ENCODE data around the gene POLE. TPM values are rescaled to one million over a fixed set of nuclear protein-coding genes. Genes with fewer than 3 reads are reported as not detected.

POLE gene
- total and polyA plus RNA-seq, 2 donors from 2014 or later = 5.3 to 23.0 TPM

DNA sequence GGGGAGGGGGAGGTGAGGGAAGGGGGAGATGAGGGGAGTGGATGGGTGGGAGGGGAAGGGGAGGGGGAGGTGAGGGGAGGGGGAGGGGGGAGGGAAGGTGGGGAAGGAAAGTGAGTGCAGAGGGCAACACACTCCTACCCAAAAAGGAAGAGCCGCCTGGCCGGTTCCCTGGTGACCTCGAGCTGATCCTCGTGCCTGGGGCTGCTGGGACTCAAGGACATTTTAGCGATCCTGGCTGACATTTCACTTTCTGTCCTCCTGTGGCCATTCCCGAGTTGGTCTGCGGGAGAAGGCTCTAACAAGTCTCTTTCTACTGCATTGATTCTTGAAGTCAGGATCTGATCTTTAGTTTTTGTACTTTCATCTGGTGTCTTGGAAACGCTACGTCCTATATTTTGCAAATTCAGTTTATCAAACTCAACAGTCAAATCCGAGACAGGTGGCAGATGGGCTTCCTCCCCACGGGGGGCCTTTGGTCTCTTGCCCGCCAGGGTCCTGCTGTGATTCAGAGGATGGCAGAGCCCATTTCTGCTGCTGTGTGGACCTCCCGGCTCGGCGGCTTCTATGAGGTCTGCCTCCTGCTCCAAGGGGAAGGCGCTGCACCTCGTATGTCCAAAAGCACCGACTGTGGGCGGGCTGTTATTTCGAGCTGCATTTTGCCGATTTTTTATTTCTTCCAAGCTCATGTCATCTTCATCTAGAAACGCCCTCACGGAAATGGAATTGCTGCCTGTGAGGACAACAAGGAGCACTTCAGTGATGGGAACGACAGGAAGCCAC, 42.6 kb upstream of the POLE start:
- intact Hi-C loops (cut with DNase I) = no loop called here
- FAIRE-seq (no peak), DNase-seq (peak in 1 of 5 donors; percentile 58)
- no peaks in the 10 kb centered on the region for H3K4me1 ChIP-seq (ENCODE audit: control insufficient read depth in 2 of 3, insufficient read depth in 2 of 3, low read depth in 1 of 3, low read length in 3 of 3)
- H3K4me3 ChIP-seq (ENCODE audit: low read length in 3 of 3) = no peak overlapping the region
- H3K9me3 ChIP-seq (ENCODE audit: control insufficient read depth in 2 of 3, insufficient read depth in 1 of 3, low read length in 3 of 3) = no peaks in the 10 kb centered on the region
- H3K36me3 ChIP-seq (ENCODE audit: control insufficient read depth in 2 of 3, insufficient read depth in 3 of 3, low read length in 3 of 3) = peaks cover 10 to 61% (median 43%) of the 10 kb centered on the region in 3 donors
- H3K27me3 ChIP-seq (ENCODE audit: control insufficient read depth, insufficient read depth, low read length) = no peaks in the 10 kb centered on the region
- H3K9ac ChIP-seq (ENCODE audit: low read length in 3 of 3) = no peak overlapping the region
- TF ChIP-seq, protein P1, sequence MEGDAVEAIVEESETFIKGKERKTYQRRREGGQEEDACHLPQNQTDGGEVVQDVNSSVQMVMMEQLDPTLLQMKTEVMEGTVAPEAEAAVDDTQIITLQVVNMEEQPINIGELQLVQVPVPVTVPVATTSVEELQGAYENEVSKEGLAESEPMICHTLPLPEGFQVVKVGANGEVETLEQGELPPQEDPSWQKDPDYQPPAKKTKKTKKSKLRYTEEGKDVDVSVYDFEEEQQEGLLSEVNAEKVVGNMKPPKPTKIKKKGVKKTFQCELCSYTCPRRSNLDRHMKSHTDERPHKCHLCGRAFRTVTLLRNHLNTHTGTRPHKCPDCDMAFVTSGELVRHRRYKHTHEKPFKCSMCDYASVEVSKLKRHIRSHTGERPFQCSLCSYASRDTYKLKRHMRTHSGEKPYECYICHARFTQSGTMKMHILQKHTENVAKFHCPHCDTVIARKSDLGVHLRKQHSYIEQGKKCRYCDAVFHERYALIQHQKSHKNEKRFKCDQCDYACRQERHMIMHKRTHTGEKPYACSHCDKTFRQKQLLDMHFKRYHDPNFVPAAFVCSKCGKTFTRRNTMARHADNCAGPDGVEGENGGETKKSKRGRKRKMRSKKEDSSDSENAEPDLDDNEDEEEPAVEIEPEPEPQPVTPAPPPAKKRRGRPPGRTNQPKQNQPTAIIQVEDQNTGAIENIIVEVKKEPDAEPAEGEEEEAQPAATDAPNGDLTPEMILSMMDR (IDR thresholded peaks at IDR 0.05; ENCODE audit: borderline replicate concordance, extremely low read depth, insufficient read depth) = no peak
- no peak overlapping the region for H3K27ac ChIP-seq (ENCODE audit: low read depth in 2 of 2, low read length in 2 of 2)

DNA sequence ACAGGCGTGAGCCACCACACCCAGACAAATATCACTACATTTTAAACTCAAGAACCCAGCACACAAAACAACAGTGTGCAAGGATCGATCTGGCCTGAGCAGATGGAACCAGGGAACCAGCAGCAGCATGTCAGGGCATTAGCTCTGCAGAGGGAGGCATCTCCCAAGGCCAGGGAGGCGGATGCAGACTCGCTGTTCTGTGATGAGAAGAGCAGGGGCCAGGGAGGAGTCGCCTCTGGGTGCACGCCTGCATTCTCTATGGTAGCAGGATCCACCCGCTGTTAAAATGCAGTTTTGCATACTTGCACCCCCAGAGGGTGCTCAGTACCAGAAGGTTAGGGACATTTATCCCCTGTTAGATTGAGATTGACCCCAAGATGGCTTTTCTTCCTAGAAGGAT, 41.4 kb upstream of the POLE start:
- intact Hi-C loops (cut with DNase I) = no loop called here
- peak in 1 of 5 donors; percentile 37 for DNase-seq
- no peaks in the 10 kb centered on the region for H3K27me3 ChIP-seq (ENCODE audit: control insufficient read depth, insufficient read depth, low read length)
- no peak overlapping the region for H3K9ac ChIP-seq (ENCODE audit: low read length in 3 of 3)
- no peak overlapping the region for H3K4me3 ChIP-seq (ENCODE audit: low read length in 3 of 3)
- no peak overlapping the region for H3K27ac ChIP-seq (ENCODE audit: low read depth in 2 of 2, low read length in 2 of 2)
- H3K9me3 ChIP-seq (ENCODE audit: control insufficient read depth in 2 of 3, insufficient read depth in 1 of 3, low read length in 3 of 3) = no peaks in the 10 kb centered on the region
- TF ChIP-seq, protein P1 (IDR thresholded peaks at IDR 0.05; ENCODE audit: borderline replicate concordance, extremely low read depth, insufficient read depth) = no peak
- no peaks in the 10 kb centered on the region for H3K4me1 ChIP-seq (ENCODE audit: control insufficient read depth in 2 of 3, insufficient read depth in 2 of 3, low read depth in 1 of 3, low read length in 3 of 3)
- no peak for FAIRE-seq
- peaks cover 8 to 61% (median 37%) of the 10 kb centered on the region in 3 donors for H3K36me3 ChIP-seq (ENCODE audit: control insufficient read depth in 2 of 3, insufficient read depth in 3 of 3, low read length in 3 of 3)

DNA sequence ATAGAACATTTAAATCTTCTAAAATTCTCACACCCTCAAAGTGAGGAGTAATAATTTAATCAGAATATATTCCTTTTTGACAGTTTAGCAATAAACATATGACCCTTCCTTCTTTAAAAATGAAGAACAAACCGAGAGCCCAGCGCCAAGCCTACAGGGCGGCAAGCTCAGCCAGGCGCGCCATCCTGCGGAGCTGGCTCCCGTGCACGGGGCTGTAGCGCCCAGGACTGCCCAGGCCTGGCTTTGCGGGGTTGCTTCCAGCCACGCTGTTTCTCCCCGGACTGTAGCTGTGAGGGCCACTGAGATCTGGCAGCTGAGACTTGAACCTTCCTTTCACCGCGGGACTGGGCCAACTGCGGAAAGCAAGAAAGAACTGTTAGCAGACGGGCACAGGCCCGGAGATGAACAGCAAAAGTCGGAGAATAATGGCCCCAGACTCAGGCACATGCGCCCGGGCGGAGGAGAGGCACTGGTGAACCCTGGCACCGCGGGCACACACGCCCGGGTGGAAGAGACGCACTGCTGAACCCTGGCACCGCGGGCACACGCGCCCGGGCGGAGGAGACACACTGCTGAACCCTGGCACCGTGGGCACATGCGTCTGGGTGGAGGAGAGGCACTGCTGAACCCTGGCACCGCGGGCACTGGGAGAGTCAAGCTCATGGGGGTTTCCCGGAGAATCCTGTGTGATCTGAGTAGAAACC, 40.1 kb upstream of the POLE start:
- intact Hi-C loops (cut with DNase I) = no loop called here
- TF ChIP-seq, protein P1 (IDR thresholded peaks at IDR 0.05; ENCODE audit: borderline replicate concordance, extremely low read depth, insufficient read depth) = no peak

More for the DNA sequence above, 40.1 kb upstream of the POLE start:
- Histone ChIP-seq H3K4me3 (ENCODE audit: low read length in 3 of 3) (no peak overlapping the region), H3K9me3 (ENCODE audit: control insufficient read depth in 2 of 3, insufficient read depth in 1 of 3, low read length in 3 of 3) (no peaks in the 10 kb centered on the region), H3K27ac (ENCODE audit: low read depth in 2 of 2, low read length in 2 of 2) (no peak overlapping the region), H3K27me3 (ENCODE audit: control insufficient read depth, insufficient read depth, low read length) (no peaks in the 10 kb centered on the region), H3K9ac (ENCODE audit: low read length in 3 of 3) (no peak overlapping the region), H3K4me1 (ENCODE audit: control insufficient read depth in 2 of 3, insufficient read depth in 2 of 3, low read depth in 1 of 3, low read length in 3 of 3) (no peaks in the 10 kb centered on the region), H3K36me3 (ENCODE audit: control insufficient read depth in 2 of 3, insufficient read depth in 3 of 3, low read length in 3 of 3) (peaks cover 4 to 51% (median 26%) of the 10 kb centered on the region in 3 donors)
- FAIRE-seq = no peak
- DNase-seq = peak in 1 of 5 donors; percentile 41

Data from kidney (tissue), 14 donors.